H9 (cell line): ENCODE results near the gene PRKCZ. TPM values are rescaled to one million over a fixed set of nuclear protein-coding genes. Genes with fewer than 3 reads are reported as not detected.

Experiments used
- DNase-seq: peaks from one replicate; pipeline ENCODE4 v3.0.0-alpha.2; 2017
- H2AFZ ChIP-seq: one replicate; pipeline ENCODE4 v1.6.1; 2013; ENCODE audit warnings: mild to moderate bottlenecking, low read length, control low read depth, moderate library complexity
- H2AK5ac ChIP-seq: 2 replicates; pipeline ENCODE4 v1.6.1; 2013; ENCODE audit warnings: low read length, control low read depth, mixed read lengths; ENCODE audit not compliant: insufficient read length
- H2BK120ac ChIP-seq: one replicate; pipeline ENCODE4 v1.6.1; 2013; ENCODE audit warnings: low read depth, mild to moderate bottlenecking, low read length, control low read depth, inconsistent platforms; ENCODE audit not compliant: poor library complexity, severe bottlenecking
- H2BK12ac ChIP-seq: 2 replicates; pipeline ENCODE4 v1.6.1; 2013; ENCODE audit warnings: low read length, control low read depth, mixed read lengths, low read depth; ENCODE audit not compliant: insufficient read length
- H2BK15ac ChIP-seq: 2 replicates; pipeline ENCODE4 v1.6.1; 2013; ENCODE audit warnings: low read depth, low read length, control low read depth
- H2BK20ac ChIP-seq: one replicate; pipeline ENCODE4 v1.6.1; 2013; ENCODE audit warnings: low read depth, mild to moderate bottlenecking, low read length, control low read depth, inconsistent platforms; ENCODE audit not compliant: poor library complexity, severe bottlenecking
- H2BK5ac ChIP-seq: 2 replicates; pipeline ENCODE4 v1.6.1; 2013; ENCODE audit warnings: low read length, control low read depth, mixed read lengths; ENCODE audit not compliant: insufficient read length
- H3K14ac ChIP-seq: 2 replicates; pipeline ENCODE4 v1.6.1; 2013; ENCODE audit warnings: low read length, control low read depth; ENCODE audit not compliant: insufficient read depth
- H3K18ac ChIP-seq: 2 replicates; pipeline ENCODE4 v1.6.1; 2013; ENCODE audit warnings: low read depth, mild to moderate bottlenecking, mixed read lengths, low read length, control low read depth; ENCODE audit not compliant: insufficient read length
- H3K23ac ChIP-seq: 2 replicates; pipeline ENCODE4 v1.6.1; 2013; ENCODE audit warnings: low read length, control low read depth, mixed read lengths, low read depth; ENCODE audit not compliant: insufficient read length
- H3K23me2 ChIP-seq: 2 replicates; pipeline ENCODE4 v1.6.1; 2013; ENCODE audit warnings: low read depth, mild to moderate bottlenecking, mixed read lengths, low read length, control low read depth; ENCODE audit not compliant: insufficient read length, poor library complexity, severe bottlenecking
- H3K27ac ChIP-seq: 2 replicates; pipeline ENCODE4 v1.5.1; 2013; ENCODE audit warnings: low read length, control low read depth, mixed read lengths, low read depth; ENCODE audit not compliant: insufficient read length
- H3K27me3 ChIP-seq: 2 replicates; pipeline ENCODE4 v1.6.1; 2013; ENCODE audit warnings: low read length, control low read depth, inconsistent platforms; ENCODE audit not compliant: insufficient read depth
- H3K4ac ChIP-seq: 2 replicates; pipeline ENCODE4 v1.6.1; 2013; ENCODE audit warnings: low read depth, mild to moderate bottlenecking, control low read depth, inconsistent platforms, low read length, moderate library complexity
- H3K4me1 ChIP-seq: 2 replicates; pipeline ENCODE4 v1.6.1; 2013; ENCODE audit warnings: low read length, control low read depth, inconsistent platforms; ENCODE audit not compliant: insufficient read depth
- H3K4me2 ChIP-seq: 2 replicates; pipeline ENCODE4 v1.6.1; 2013; ENCODE audit warnings: low read length, control low read depth, mixed read lengths; ENCODE audit not compliant: insufficient read length, insufficient read depth
- H3K56ac ChIP-seq: 2 replicates; pipeline ENCODE4 v1.6.1; 2013; ENCODE audit warnings: low read depth, mild to moderate bottlenecking, mixed read lengths, low read length, control low read depth; ENCODE audit not compliant: insufficient read length
- H3K79me1 ChIP-seq: 2 replicates; pipeline ENCODE4 v1.6.1; 2013; ENCODE audit warnings: low read depth, mild to moderate bottlenecking, moderate library complexity, low read length, control low read depth, inconsistent platforms; ENCODE audit not compliant: insufficient read depth, poor library complexity, severe bottlenecking
- H3K79me2 ChIP-seq: 2 replicates; pipeline ENCODE4 v1.6.1; 2013; ENCODE audit warnings: low read length, control low read depth, inconsistent platforms; ENCODE audit not compliant: insufficient read depth
- H3K9ac ChIP-seq: 2 replicates; pipeline ENCODE4 v1.6.1; 2013; ENCODE audit warnings: low read length, control low read depth, mixed read lengths; ENCODE audit not compliant: insufficient read length; ENCODE audit errors: extremely low read depth
- H3K9me3 ChIP-seq: one replicate; pipeline ENCODE4 v1.6.1; 2013; ENCODE audit warnings: low read depth, low read length, inconsistent platforms; ENCODE audit not compliant: control insufficient read depth
- H3T11ph ChIP-seq: one replicate; pipeline ENCODE4 v1.6.1; 2013; ENCODE audit warnings: mild to moderate bottlenecking, low read length, control low read depth, inconsistent platforms
- H4K20me1 ChIP-seq: one replicate; pipeline ENCODE4 v1.6.1; 2013; ENCODE audit not compliant: control insufficient read depth, insufficient read length, insufficient read depth
- H4K5ac ChIP-seq: 2 replicates; pipeline ENCODE4 v1.6.1; 2013; ENCODE audit warnings: low read depth, mild to moderate bottlenecking, mixed read lengths, low read length, control low read depth; ENCODE audit not compliant: insufficient read length
- H4K8ac ChIP-seq: replicated peaks from 2 replicates; pipeline ENCODE4 v1.6.1; 2013; ENCODE audit warnings: low read length, control low read depth, mixed read lengths, low read depth; ENCODE audit not compliant: insufficient read length
- H4K91ac ChIP-seq: 2 replicates; pipeline ENCODE4 v1.6.1; 2013; ENCODE audit warnings: low read depth, mild to moderate bottlenecking, moderate library complexity, mixed read lengths, low read length, control low read depth; ENCODE audit not compliant: insufficient read length
- H3K27ac Mint-ChIP-seq, 3 experiments: 2 replicates in 2 of 3; 3 replicates in 1 of 3; pipeline ENCODE4 v1.8.0; 2020 to 2021; ENCODE audit warnings: mixed read lengths in 3 of 3, mild to moderate bottlenecking in 1 of 3, moderate library complexity in 1 of 3
- H3K27me3 Mint-ChIP-seq: 2 replicates; pipeline ENCODE4 v1.8.0; 2021; ENCODE audit warnings: low read depth, mild to moderate bottlenecking, moderate library complexity, mixed read lengths
- H3K36me3 Mint-ChIP-seq, 3 experiments: 2 replicates in 2 of 3; 3 replicates in 1 of 3; pipeline ENCODE4 v1.8.0; 2020 to 2021; ENCODE audit warnings: low read depth in 3 of 3, mixed read lengths in 3 of 3; ENCODE audit not compliant: insufficient read depth in 1 of 3
- H3K4me1 Mint-ChIP-seq, 2 experiments: 2 replicates each; pipeline ENCODE4 v1.8.0; 2020; ENCODE audit warnings: mixed read lengths in 2 of 2
- H3K4me3 Mint-ChIP-seq, 2 experiments: 2 replicates in 1 of 2; 3 replicates in 1 of 2; pipeline ENCODE4 v1.8.0; 2020 to 2021; ENCODE audit warnings: mild to moderate bottlenecking in 2 of 2, mixed read lengths in 2 of 2, moderate library complexity in 1 of 2
- H3K9me3 Mint-ChIP-seq, 2 experiments: 2 replicates in 1 of 2; 3 replicates in 1 of 2; pipeline ENCODE4 v1.8.0; 2020; ENCODE audit warnings: mild to moderate bottlenecking in 2 of 2, mixed read lengths in 2 of 2, moderate library complexity in 1 of 2
- WGBS: extraction: QIAGEN DNeasy Blood & Tissue Kit; methylation state at CpG from one replicate; pipeline ENCODE4 v1.1.7; 2013; ENCODE audit warnings: missing lambda C conversion rate, low lambda C conversion rate, mixed read lengths; ENCODE audit not compliant: insufficient read length; ENCODE audit errors: extremely low coverage; 5-methylcytosine and 5-hydroxymethylcytosine counted together
- total RNA-seq: library from RNA; stranded (reverse); gene quantifications from 2 replicates; pipeline ENCODE4 v1.2.1, GENCODE V29; 2021
- TF ChIP-seq, protein P1 (sequence below): fragments of 200-600 bp; sonication (generic); conservative IDR thresholded peaks from 3 replicates; pipeline ENCODE4 v1.8.0; 2021; ENCODE audit warnings: antibody characterized with exemption, mild to moderate bottlenecking

PRKCZ gene
- total RNA-seq, 1 experiment from 2014 or later: 48.4 TPM

DNA sequence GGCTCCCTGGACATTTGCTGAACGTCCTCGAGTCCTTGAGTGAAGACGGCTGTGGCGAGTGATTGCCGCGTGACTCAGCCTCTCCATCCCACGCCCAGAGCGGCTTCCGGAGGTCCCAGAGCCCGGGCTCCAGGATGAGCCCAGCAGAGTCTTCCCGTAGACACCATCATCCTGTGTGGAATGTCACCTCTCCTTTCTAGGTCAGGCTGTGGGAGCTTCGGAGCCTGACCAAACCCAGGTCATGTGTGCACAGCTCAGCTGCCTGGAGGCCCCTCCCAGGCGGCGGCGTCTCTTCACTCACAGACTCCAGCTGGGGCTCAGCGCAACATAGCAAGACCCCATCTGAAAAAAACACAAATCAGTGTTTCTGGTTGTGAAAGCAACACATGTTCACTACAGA lies 38.2 kb downstream of the PRKCZ start:
- no peaks in the 10 kb centered on the region for H3K9me3 Mint-ChIP-seq
- Histone ChIP-seq H3K79me1 (no peaks in the 10 kb centered on the region), H3K79me2 (no peaks in the 10 kb centered on the region), H3K14ac (no peak overlapping the region), H4K91ac (no peak overlapping the region), H3K27me3 (no peaks in the 10 kb centered on the region), H2BK20ac (no peak overlapping the region), H3K4me1 (no peaks in the 10 kb centered on the region), H3K23me2 (no peaks in the 10 kb centered on the region), H3K4me2 (no peak overlapping the region), H3T11ph (no peak overlapping the region), H3K56ac (no peak overlapping the region), H4K5ac (no peak overlapping the region), H4K8ac (no peak overlapping the region), H2AFZ (no peak overlapping the region), H3K9me3 (no peaks in the 10 kb centered on the region), H3K9ac (no peak overlapping the region), H3K18ac (no peak overlapping the region), H2BK15ac (no peak overlapping the region), H2BK120ac (no peak overlapping the region), H2BK5ac (no peak overlapping the region), H2BK12ac (no peak overlapping the region), H3K4ac (no peak overlapping the region), H2AK5ac (no peak overlapping the region), H4K20me1 (no peaks in the 10 kb centered on the region), H3K27ac (no peak overlapping the region), H3K23ac (no peak overlapping the region)
- peaks cover 10 to 29% of the 10 kb centered on the region in 2 experiments for H3K4me1 Mint-ChIP-seq
- no peak for DNase-seq
- TF ChIP-seq, protein P1, sequence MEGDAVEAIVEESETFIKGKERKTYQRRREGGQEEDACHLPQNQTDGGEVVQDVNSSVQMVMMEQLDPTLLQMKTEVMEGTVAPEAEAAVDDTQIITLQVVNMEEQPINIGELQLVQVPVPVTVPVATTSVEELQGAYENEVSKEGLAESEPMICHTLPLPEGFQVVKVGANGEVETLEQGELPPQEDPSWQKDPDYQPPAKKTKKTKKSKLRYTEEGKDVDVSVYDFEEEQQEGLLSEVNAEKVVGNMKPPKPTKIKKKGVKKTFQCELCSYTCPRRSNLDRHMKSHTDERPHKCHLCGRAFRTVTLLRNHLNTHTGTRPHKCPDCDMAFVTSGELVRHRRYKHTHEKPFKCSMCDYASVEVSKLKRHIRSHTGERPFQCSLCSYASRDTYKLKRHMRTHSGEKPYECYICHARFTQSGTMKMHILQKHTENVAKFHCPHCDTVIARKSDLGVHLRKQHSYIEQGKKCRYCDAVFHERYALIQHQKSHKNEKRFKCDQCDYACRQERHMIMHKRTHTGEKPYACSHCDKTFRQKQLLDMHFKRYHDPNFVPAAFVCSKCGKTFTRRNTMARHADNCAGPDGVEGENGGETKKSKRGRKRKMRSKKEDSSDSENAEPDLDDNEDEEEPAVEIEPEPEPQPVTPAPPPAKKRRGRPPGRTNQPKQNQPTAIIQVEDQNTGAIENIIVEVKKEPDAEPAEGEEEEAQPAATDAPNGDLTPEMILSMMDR: no peak
- H3K27me3 Mint-ChIP-seq: no peaks in the 10 kb centered on the region
- H3K36me3 Mint-ChIP-seq: peaks cover 0 to 3% (median 0%) of the 10 kb centered on the region in 3 experiments; a peak in 2 of 7 replicates
- H3K27ac Mint-ChIP-seq: peak overlapping the region in 1 of 3 experiments; percentile 14; a peak in 1 of 7 replicates
- WGBS: no CpG with 5 or more reads among the region's 16 CpGs
- no peak overlapping the region for H3K4me3 Mint-ChIP-seq
